Activated naive CD4-positive, alpha-beta T cell (primary cell): ENCODE measurements around the gene FUBP1.
"Not testable (repeated sequence)": the region's sequence is repeated elsewhere in the genome, so short reads cannot be mapped to it uniquely, and the experiment has no call there.

Source experiments
- DNase-seq, 4 experiments: peaks; one replicate each; lab custom pipeline; 2025; lab: John Stamatoyannopoulos, UW

FUBP1 gene, protein sequence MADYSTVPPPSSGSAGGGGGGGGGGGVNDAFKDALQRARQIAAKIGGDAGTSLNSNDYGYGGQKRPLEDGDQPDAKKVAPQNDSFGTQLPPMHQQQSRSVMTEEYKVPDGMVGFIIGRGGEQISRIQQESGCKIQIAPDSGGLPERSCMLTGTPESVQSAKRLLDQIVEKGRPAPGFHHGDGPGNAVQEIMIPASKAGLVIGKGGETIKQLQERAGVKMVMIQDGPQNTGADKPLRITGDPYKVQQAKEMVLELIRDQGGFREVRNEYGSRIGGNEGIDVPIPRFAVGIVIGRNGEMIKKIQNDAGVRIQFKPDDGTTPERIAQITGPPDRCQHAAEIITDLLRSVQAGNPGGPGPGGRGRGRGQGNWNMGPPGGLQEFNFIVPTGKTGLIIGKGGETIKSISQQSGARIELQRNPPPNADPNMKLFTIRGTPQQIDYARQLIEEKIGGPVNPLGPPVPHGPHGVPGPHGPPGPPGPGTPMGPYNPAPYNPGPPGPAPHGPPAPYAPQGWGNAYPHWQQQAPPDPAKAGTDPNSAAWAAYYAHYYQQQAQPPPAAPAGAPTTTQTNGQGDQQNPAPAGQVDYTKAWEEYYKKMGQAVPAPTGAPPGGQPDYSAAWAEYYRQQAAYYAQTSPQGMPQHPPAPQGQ

DNA sequence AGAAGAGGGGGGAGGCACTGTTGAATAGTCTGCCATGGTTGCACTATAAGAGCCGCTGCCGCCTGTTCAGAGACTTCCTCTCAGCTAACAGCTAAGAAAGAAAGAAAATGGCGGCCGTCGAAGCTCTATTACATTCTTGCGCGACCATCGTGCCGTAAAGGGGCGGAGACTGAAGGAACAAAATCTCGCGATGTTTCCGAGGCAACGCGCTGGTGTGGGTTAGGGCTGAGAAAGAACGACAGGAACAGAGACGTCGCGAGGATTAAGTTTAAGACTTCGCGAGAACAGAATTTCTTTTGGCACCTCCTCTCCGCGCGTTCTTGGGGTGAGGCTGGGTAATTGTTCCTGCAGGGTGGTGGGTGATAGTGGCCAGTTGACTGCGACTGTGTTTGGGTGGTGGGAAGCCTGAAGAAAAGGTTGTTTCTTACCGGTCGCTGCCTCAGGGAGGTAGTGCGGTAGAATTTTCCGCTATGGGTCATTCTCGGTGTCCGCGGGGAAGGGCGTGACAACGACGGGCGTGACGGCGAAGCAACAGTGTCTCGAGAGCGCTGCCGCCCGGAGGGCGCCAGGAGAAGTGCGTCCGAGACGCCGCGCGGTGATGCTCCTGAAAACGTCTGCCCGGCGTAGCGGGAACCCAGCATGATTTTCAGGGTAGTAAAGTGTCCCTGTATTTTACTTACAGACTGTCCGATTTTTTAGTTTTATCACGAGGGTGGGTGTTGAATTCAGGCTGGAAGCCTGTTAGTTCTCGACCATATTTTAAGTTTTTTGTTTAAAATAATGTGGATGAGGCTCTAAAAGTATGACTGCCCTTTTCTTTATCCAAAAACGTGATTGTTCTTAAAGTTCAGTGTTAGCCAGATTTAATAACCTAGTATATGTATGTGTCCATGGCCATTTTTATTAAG lies at the start of gene FUBP1:
Gene FUBP1 (minus strand): TSS at position 104 of the 908 bp plus-strand sequence. CDS start 68 bp downstream, at position 36.
- peak; percentile 80 to 93 (median 84) for DNase-seq

DNA sequence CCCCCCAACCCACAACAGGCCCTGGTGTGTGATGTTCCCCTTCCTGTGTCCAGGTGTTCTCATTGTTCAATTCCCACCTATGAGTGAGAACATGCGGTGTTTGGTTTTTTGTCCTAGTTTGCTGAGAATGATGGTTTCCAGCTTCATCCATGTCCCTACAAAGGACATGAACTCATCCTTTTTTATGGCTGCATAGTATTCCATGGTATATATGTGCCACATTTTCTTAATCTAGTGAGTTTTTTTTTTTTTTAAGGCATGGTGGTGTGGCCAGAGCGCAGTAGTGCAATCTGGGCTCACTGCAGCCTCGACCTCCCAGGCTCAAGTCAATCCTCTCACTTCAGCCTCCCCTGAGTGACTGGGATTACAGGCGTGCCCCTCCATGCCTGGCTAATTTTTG lies 42.3 kb upstream of the FUBP1 start:
- DNase-seq, result not testable (repeated sequence)

DNA sequence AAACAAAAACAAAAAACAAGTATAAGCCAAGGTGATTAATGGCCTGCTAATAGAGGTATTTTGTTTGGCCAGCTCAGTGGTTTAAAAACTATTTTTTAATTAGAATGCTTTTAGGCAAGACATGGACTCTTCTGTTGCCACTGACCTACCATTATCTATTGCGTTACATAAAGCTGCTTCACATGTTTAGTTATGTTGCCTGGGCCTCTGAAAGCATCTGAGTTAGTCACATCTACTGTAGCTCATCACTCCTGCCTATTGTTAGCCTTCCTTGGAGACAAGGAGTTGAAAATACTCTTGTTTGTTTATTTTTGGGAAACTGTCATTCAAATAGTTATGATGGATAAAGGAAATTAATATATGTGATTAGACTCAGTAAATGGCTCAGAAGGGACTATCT lies 40.2 kb upstream of the FUBP1 start:
- no peak for DNase-seq

DNA sequence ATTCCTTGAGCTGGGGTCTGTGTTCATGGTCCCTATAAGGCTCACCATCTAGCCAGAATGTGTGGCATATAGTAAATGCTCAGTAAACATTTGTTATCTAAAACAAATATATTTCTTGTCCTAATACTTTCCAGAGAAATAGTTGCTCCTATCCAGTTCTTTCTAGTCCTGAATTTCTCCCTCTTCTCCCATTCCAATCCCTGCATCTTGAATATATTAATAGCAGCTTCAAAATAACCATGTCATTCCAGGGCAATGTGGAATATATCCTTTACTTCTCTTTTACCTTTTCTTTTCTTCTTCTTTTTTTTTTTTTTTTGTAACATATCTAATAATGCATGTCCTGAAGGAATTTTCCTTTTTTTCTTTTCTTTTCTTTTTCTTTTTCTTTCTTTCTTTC lies 36.3 kb upstream of the FUBP1 start:
- no peak for DNase-seq

DNA sequence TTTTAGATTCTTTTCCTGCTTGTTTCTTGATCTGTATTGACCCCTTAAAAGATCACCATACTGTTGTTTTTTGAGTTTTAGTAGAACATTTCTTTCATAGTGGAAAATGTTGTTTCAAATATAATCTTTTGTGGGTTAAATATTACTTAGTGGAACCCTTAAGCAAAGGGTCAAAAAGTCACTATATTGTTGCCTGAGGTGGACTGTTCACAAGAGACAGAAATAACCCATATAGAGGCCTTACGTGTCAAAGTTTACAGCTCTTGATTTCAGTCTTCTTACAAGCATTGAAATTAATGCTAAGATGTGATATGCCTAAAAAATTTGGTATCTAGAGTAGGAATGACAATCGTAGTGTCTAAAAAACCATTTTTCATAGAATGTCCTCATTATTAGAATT lies 32.2 kb upstream of the FUBP1 start:
- DNase-seq, result no peak

DNA sequence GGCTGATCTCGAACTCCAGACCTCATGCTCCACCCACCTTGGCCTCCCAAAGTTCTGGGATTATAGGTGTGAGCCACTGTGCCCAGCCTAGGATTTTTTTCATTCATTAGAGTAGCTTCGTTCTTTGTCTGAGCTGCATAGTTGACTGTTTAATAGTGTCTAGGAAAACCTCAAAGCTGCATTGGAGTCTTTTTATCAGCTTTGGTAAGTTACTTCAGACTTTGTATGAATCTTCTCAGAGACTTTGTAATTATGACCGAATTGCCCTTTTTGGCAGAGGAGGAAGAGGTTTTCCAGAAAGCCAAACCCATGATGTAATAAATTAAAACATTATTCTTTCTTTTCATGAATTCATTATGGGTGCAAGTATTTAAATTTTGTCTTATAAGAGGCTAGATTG lies 31.0 kb upstream of the FUBP1 start:
- DNase-seq, result no peak

DNA sequence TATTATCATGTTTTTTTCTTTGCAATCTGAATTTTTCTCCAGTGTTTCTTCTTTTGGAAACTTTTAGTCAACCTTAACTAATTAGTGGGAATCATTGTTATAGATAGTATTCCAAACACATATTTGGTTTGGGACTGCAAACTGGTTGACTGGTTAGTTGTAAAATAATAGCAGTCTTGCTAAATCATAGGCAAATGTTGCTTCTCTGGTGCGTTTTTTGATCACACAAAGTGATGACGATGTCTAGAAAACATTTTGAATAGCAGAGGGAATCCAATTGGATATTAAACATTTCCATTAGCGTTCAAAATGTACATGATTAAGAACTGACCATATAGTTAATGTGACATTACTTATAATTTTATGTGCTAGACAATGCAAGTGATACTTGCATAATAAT lies 30.4 kb upstream of the FUBP1 start:
- no peak for DNase-seq

DNA sequence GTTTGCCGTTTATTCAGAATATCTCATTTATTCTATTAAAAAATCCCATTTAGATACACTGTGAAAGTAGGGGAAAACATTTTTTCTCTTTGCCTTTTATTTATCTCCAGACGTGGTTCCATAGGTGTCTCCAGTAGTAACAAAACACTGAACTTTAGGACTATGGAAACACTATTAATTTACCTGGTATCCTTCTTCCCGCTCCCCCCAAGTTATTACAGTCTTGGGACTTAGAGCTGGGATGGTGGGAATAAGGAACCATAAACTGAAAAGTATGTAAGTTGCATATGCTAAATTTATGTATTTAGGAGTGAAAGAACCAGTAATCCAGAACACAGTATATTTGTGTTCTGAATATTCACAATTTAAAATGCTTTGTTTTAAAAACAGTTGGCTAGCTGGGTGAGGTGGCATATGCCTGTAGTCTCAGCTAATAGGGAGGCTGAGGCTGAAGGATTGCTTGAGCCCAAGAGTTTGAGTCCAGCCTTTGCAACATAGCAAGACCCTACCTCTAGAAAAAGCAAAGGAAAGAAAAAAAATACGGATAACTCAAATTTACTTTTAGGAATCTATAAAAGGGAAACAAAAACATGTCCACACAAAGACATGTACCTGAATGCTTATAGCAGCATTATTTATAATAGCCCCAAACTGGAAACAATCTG lies 28.9 kb upstream of the FUBP1 start:
- no peak for DNase-seq

DNA sequence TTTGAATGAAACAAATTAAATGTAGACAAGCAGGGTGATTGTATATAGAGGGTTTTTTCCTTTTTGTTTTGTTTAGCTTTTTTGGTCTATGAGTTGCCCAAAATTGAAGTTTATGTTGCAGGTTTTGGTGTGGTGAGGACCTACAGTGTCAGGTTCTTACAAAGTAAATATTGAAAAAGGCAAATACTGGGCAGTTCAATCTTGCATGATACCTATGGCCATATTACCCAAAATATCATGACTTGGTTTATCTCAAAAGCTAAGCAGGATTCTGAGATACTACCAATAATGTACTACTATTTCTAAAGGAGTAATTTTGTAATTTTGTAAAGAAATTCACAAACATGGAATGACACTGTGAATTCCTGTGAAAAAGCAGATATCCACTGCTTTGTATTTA lies 27.6 kb upstream of the FUBP1 start:
- DNase-seq, result no peak

DNA sequence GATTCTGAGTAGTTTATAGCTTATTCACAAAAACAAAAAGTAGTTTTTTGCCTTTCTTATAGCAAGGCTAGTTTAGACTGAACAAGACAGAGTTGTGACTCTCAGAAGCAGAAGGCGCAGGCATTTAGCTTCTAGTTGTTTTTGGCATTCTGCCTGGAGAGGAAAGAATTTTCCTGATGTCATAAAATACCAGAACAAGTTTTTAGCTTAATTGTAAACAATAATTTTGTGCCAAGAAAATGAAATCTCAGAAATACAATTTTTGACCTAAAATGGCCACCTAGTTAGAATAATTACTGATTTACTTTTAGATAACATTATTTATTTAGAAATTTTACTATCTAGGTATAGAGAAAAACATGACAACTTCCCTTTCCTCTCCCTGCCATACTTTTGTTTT lies 26.9 kb upstream of the FUBP1 start:
- DNase-seq, result no peak

DNA sequence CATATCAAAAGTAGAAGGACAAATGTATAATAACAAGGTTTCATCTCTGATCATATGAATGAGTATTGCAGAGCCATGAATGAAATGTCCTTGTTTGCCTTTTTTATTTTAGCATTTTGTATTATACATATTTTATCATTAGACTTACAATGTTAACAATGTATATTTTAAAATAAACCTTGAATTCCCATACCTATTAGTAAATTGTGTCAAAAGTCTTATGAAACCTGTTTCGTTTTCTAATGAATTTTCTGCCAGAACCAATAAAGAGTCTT lies 26.5 kb upstream of the FUBP1 start:
- DNase-seq, result no peak

DNA sequence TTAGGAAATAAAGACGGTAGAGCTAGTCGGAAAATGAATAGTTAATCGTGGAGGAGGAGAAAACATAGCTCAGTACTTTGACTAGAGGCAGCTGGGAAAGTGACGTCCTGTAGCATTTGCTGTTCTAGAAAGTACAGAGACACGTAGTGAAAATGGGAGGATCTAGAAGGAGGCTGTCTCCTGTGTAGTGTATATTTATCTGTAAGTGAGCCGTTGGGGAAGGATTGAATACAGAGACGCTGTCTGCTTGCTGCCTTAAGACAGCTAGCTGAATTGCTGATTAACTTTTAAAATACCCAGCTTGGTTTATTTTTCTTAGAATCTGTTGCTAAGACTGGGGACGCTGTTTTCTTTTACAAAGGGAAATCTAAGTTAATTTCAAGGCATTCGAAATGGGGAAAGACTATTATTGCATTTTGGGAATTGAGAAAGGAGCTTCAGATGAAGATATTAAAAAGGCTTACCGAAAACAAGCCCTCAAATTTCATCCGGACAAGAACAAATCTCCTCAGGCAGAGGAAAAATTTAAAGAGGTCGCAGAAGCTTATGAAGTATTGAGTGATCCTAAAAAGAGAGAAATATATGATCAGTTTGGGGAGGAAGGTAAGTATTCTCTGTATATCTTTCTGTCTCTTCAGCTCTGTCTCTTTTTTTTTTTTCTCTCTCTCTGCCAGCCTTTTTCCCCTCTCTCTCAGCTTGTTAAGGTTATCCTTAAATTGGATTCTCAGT lies 26.0 kb upstream of the FUBP1 start, which contains the start of gene DNAJB4:
Gene DNAJB4 (plus strand): TSS at position 221 of the 729 bp plus-strand sequence. CDS start 172 bp downstream, at position 393.
- DNase-seq, result peak in 2 of 4 experiments; percentile 20 to 24

DNA sequence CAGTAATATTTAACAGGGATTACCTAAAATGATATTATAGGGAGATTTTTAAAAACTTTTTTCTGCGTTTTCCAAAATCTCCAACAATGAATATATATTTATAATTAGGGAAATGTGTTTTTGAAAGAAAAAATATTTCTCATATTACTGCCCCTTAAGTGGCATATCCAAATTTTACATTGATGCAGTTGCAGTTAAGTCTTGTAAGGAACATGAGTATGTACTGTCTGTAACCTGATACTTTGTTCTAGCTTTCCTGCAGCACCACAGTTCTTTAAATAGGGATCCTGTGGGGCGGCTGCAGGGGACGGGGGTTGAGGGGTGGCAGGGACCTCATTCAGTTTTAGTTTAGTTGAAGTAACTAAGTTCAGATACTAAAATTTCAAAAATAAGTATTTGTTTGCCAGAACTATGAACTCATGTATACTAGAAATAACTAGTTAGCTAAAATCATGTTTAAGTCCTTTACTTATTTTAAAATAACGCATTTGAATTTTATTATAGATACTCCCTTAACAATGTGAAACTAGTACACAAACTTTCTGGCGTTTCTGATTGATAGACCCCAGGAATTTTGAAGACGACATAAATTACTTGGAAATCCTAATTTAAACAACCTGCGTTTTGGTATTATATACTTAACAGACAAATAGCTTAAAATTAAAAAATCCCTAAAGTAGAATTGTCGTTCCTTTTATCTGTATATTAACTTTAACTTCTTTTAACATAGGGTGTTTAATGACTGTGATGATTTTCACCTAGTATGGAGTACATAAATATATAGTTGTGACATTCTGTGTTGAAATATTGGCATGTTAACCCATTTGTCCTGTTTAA lies 25.2 kb upstream of the FUBP1 start:
- DNase-seq, result peak in 3 of 4 experiments; percentile 8 to 20 (median 12)

DNA sequence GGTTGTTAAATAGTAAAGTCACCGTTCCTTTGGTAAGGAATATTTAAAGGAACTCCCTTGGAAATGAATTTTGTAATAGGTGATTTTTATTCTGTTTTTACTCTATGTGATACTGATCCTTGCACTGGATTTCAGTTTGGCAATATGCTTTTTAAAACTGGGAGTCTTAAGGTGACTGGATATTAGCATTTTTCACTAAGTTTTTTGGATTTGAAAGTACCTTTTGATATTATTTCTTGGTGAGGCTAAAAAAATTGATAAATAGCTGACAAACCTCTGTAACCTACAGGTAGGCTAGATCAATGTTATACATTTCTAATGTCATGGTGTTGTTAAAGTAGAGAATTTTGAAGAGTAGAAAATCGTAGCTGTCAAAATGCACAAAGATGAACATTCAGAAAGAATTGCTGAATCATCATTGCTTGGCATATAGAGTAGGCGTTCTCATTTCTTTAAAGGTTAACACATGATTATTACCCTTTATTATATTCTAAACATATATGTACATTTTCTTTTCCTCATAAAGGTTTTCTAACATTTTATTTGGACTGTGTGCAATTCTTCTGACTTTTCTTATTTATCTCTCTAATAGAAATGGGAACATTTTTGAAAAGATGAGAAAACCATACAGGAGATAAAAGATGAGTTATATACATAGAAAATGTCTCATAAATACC lies 24.3 kb upstream of the FUBP1 start:
- no peak for DNase-seq

DNA sequence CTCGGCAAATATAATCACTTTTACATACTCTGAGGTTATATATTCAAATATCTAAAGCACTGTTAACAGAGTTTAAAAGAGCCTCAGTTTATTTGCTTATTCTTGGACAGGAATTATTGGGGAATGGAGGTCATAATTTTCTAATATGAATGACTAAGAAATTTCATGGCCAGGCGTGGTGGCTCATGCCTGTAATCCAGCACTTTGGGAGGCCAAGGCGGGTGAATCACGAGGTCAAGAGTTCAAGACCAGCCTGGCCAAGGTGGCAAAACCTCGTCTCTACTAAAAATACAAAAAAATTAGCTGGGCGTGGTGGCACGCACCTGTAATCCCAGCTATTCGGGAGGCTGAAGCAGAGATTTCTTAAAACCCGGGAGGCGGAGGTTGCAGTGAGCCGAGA lies 21.7 kb upstream of the FUBP1 start:
- not testable (repeated sequence) for DNase-seq

DNA sequence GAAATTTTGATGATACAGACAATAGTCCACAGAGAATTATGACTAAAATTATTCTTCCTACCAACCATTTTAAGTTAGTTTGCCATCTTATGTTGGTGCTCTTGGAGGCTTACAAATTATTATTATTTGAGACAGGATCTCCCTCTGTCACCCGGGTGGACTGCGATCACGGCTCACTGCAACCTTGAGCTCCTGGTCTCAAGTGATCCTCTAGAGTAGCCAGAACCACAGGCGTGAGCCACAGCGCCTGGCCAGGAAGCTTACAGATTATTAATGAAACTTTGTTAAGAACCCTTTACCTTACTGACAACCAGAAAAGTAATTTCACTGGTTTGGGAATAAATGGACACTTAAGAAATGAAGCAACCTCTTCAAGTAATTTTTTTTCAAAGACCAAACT lies 17.9 kb upstream of the FUBP1 start:
- DNase-seq, result no peak

DNA sequence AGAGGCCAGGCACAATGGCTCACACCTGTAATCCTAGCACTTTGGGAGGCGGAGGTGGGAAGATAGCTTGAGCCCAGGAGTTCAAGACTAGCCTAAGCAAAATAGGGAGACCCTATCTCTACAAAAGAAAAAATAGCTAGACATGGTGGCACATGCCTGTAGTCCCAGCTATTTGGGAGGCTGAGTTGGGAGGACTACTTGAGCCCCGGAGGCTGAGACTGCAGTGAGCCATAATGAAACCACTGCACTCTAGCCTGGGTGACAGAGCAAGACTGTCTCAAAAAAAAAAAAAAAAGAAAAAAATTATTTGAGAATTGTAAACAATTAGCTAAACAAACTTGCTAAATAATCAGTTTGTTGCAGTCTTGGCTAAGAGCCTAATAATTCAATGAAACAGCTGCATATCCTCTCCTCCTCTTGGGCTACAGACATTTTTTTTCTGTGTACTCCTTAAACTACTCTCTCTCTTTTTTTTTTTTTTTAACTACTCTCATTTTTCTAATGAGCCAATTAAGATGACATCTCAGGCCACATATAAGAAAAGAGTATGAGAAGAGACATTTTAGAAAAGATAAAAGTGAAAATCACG lies 15.3 kb upstream of the FUBP1 start:
- no peak for DNase-seq

DNA sequence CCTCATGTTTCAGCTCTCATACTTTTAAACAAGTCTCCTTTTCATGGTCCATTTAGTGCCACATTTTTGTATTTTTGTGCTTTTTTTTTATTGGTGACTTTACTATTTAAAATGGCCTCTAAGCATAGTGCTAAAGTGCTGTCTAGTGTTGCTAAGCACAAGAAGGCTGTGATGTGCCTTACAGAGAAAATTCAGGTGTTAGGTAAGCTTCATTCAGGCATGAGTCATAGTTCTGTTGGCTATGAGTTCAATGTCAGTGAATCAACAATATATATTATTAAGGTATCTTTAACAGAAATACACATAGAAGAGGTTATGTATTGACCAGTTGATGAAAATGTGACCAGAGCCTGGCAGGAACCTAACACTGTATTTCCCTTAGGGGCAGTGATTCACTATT lies 12.8 kb upstream of the FUBP1 start:
- no peak for DNase-seq

DNA sequence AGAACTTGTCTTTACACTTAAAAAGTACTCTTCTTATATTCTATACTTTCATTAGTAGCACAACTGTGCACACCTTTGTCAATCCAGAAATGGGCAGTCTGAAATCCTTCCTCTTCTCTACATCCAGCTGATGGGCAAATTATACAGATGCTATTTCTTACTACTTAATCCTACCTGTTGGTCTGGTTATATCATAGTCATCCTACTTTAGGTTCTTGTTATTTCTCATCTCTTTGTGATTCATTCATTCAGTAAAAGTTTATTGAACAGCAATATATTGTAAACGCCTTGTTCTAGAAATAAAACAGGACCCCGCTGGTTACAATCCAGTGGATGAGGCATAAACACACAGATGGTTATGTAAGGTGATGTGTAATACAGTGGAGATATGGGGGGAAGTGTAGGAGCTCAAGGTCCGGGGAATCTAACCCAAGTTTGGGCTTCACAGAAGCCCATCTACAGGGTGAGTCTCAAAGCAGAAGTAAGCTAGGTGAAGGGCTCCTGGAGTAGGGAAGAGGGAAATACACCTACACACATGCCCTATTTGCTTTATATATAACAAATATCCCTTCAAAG lies 11.8 kb upstream of the FUBP1 start:
- DNase-seq, result no peak
